ENCODE data around the gene CCDC117.

GRCh38 chr22:28788601-28789000 is 16.1 kb downstream of the CCDC117 start:
- TF ChIP-seq, protein P1, sequence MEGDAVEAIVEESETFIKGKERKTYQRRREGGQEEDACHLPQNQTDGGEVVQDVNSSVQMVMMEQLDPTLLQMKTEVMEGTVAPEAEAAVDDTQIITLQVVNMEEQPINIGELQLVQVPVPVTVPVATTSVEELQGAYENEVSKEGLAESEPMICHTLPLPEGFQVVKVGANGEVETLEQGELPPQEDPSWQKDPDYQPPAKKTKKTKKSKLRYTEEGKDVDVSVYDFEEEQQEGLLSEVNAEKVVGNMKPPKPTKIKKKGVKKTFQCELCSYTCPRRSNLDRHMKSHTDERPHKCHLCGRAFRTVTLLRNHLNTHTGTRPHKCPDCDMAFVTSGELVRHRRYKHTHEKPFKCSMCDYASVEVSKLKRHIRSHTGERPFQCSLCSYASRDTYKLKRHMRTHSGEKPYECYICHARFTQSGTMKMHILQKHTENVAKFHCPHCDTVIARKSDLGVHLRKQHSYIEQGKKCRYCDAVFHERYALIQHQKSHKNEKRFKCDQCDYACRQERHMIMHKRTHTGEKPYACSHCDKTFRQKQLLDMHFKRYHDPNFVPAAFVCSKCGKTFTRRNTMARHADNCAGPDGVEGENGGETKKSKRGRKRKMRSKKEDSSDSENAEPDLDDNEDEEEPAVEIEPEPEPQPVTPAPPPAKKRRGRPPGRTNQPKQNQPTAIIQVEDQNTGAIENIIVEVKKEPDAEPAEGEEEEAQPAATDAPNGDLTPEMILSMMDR (optimal IDR thresholded peaks at IDR 0.05 in 1 of 3, IDR thresholded peaks at IDR 0.05 in 1 of 3, conservative IDR thresholded peaks at IDR 0.05 in 1 of 3; ENCODE audit: extremely low read depth in 1 of 3, insufficient read depth in 2 of 3, low read length in 3 of 3): no peak
- TF ChIP-seq EZH2 (IDR thresholded peaks at IDR 0.05; ENCODE audit: low read length): no peak

Measured in keratinocyte (primary cell).